HEK293 (cell line): Measurements from ENCODE around the gene CCDC183.

ENCODE experiments used
- EGR2 ChIP-seq: fragments of 450-650 bp; formaldehyde crosslinking; IDR thresholded peaks from 2 replicates; pipeline ENCODE4 v1.5.1; 2016; ENCODE audit warnings: low read depth, missing biosample characterization, missing genetic modification characterization
- FEZF1 ChIP-seq: fragments of 450-650 bp; formaldehyde crosslinking; IDR thresholded peaks from 2 replicates; pipeline ENCODE4 v1.5.1; 2016; ENCODE audit warnings: missing biosample characterization, missing genetic modification characterization
- GLI4 ChIP-seq: fragments of 450-650 bp; formaldehyde crosslinking; IDR thresholded peaks from 2 replicates; pipeline ENCODE4 v1.5.1; 2016; ENCODE audit warnings: missing biosample characterization, missing genetic modification characterization
- GLIS1 ChIP-seq: fragments of 450-650 bp; formaldehyde crosslinking; IDR thresholded peaks from 2 replicates; pipeline ENCODE4 v1.5.1; 2016; ENCODE audit warnings: missing biosample characterization, missing genetic modification characterization
- GLIS2 ChIP-seq: fragments of 450-650 bp; formaldehyde crosslinking; IDR thresholded peaks from 2 replicates; pipeline ENCODE4 v1.5.1; 2016; ENCODE audit warnings: missing biosample characterization, missing genetic modification characterization
- HOXD13 ChIP-seq: sonication (generic); formaldehyde crosslinking; IDR thresholded peaks from 2 replicates; pipeline ENCODE4 v1.8.0; 2022; ENCODE audit warnings: missing genetic modification reagents, borderline replicate concordance
- MEIS1 ChIP-seq: sonication (generic); formaldehyde crosslinking; IDR thresholded peaks from 2 replicates; pipeline ENCODE4 v1.8.1; 2022; ENCODE audit warnings: missing genetic modification reagents, mild to moderate bottlenecking, borderline replicate concordance
- YY2 ChIP-seq: fragments of 450-650 bp; formaldehyde crosslinking; IDR thresholded peaks from 2 replicates; pipeline ENCODE4 v1.5.1; 2016; ENCODE audit warnings: missing biosample characterization, missing genetic modification characterization
- ZBTB17 ChIP-seq: fragments of 450-650 bp; formaldehyde crosslinking; IDR thresholded peaks from 2 replicates; pipeline ENCODE4 v1.5.1; 2016; ENCODE audit warnings: missing biosample characterization, missing genetic modification characterization
- ZBTB7A ChIP-seq: fragments of 450-650 bp; formaldehyde crosslinking; IDR thresholded peaks from 2 replicates; pipeline ENCODE4 v1.5.1; 2016; ENCODE audit warnings: low read depth, missing biosample characterization, missing genetic modification characterization
- ZNF157 ChIP-seq: fragments of 450-650 bp; formaldehyde crosslinking; IDR thresholded peaks from 2 replicates; pipeline ENCODE4 v1.5.1; 2016; ENCODE audit warnings: missing biosample characterization, missing genetic modification characterization
- ZNF169 ChIP-seq: fragments of 450-650 bp; formaldehyde crosslinking; IDR thresholded peaks from 2 replicates; pipeline ENCODE4 v1.5.1; 2016; ENCODE audit warnings: missing biosample characterization, missing genetic modification characterization
- ZNF214 ChIP-seq: fragments of 450-650 bp; formaldehyde crosslinking; IDR thresholded peaks from 2 replicates; pipeline ENCODE4 v1.5.1; 2017; ENCODE audit warnings: missing biosample characterization, mild to moderate bottlenecking, missing genetic modification characterization, borderline replicate concordance
- ZNF223 ChIP-seq: fragments of 450-650 bp; formaldehyde crosslinking; IDR thresholded peaks from 2 replicates; pipeline ENCODE4 v1.5.1; 2016; ENCODE audit warnings: missing biosample characterization, missing genetic modification characterization
- ZNF248 ChIP-seq: fragments of 450-650 bp; formaldehyde crosslinking; IDR thresholded peaks from 2 replicates; pipeline ENCODE4 v1.5.1; 2017; ENCODE audit warnings: missing biosample characterization, missing genetic modification characterization
- ZNF292 ChIP-seq: fragments of 450-650 bp; formaldehyde crosslinking; IDR thresholded peaks from 2 replicates; pipeline ENCODE4 v1.5.1; 2016; ENCODE audit warnings: low read depth, missing biosample characterization, missing genetic modification characterization, borderline replicate concordance
- ZNF302 ChIP-seq: fragments of 450-650 bp; formaldehyde crosslinking; IDR thresholded peaks from 2 replicates; pipeline ENCODE4 v1.5.1; 2016; ENCODE audit warnings: missing biosample characterization, missing genetic modification characterization, low read depth
- ZNF394 ChIP-seq: fragments of 450-650 bp; formaldehyde crosslinking; IDR thresholded peaks from 2 replicates; pipeline ENCODE4 v1.5.1; 2016; ENCODE audit warnings: missing biosample characterization, missing genetic modification characterization, mild to moderate bottlenecking, moderate library complexity, borderline replicate concordance
- ZNF521 ChIP-seq: fragments of 450-650 bp; formaldehyde crosslinking; IDR thresholded peaks from 2 replicates; pipeline ENCODE4 v1.5.1; 2017; ENCODE audit warnings: missing biosample characterization, mild to moderate bottlenecking, missing genetic modification characterization
- ZNF548 ChIP-seq: fragments of 450-650 bp; formaldehyde crosslinking; IDR thresholded peaks from 2 replicates; pipeline ENCODE4 v1.5.1; 2016; ENCODE audit warnings: missing biosample characterization, missing genetic modification characterization
- ZNF549 ChIP-seq: fragments of 450-650 bp; IDR thresholded peaks from 2 replicates; pipeline ENCODE4 v1.5.1; 2018; ENCODE audit warnings: missing biosample characterization, missing genetic modification characterization, mild to moderate bottlenecking, inconsistent platforms, moderate library complexity
- ZNF560 ChIP-seq: fragments of 450-650 bp; formaldehyde crosslinking; IDR thresholded peaks from 2 replicates; pipeline ENCODE4 v1.5.1; 2017; ENCODE audit warnings: missing biosample characterization, missing genetic modification characterization, borderline replicate concordance
- ZNF571 ChIP-seq: fragments of 450-650 bp; formaldehyde crosslinking; IDR thresholded peaks from 2 replicates; pipeline ENCODE4 v1.5.0; 2017; ENCODE audit warnings: missing biosample characterization, missing genetic modification characterization
- ZNF600 ChIP-seq: fragments of 450-650 bp; formaldehyde crosslinking; IDR thresholded peaks from 2 replicates; pipeline ENCODE4 v1.5.1; 2016; ENCODE audit warnings: missing biosample characterization, missing genetic modification characterization
- ZNF658 ChIP-seq: fragments of 450-650 bp; formaldehyde crosslinking; IDR thresholded peaks from 2 replicates; pipeline ENCODE4; 2016; ENCODE audit warnings: missing biosample characterization, missing genetic modification characterization
- ZNF664 ChIP-seq: fragments of 450-650 bp; formaldehyde crosslinking; IDR thresholded peaks from 2 replicates; pipeline ENCODE4 v1.5.1; 2016; ENCODE audit warnings: missing biosample characterization, missing genetic modification characterization
- ZNF837 ChIP-seq: fragments of 450-650 bp; formaldehyde crosslinking; IDR thresholded peaks from 2 replicates; pipeline ENCODE4 v1.5.1; 2016; ENCODE audit warnings: missing biosample characterization, missing genetic modification characterization
- TF ChIP-seq, protein P1 (sequence below): fragments of 450-650 bp; formaldehyde crosslinking; IDR thresholded peaks from 2 replicates; pipeline ENCODE4 v1.5.1; 2017; ENCODE audit warnings: missing biosample characterization, missing genetic modification characterization
- TF ChIP-seq, protein P2 (sequence below): fragments of 450-650 bp; formaldehyde crosslinking; IDR thresholded peaks from 2 replicates; pipeline ENCODE4 v1.5.1; 2017; ENCODE audit warnings: missing biosample characterization, missing genetic modification characterization
- TF ChIP-seq, protein P3 (sequence below): fragments of 450-650 bp; formaldehyde crosslinking; IDR thresholded peaks from 2 replicates; pipeline ENCODE4 v1.5.1; 2016; ENCODE audit warnings: missing biosample characterization, missing genetic modification characterization, low read depth
- TF ChIP-seq, protein P4 (sequence below): fragments of 450-650 bp; formaldehyde crosslinking; IDR thresholded peaks from 2 replicates; pipeline ENCODE4 v1.5.1; 2016; ENCODE audit warnings: missing biosample characterization, missing genetic modification characterization
- TF ChIP-seq, protein P5 (sequence below): fragments of 450-650 bp; formaldehyde crosslinking; IDR thresholded peaks from 2 replicates; pipeline ENCODE4 v1.5.1; 2016; ENCODE audit warnings: missing biosample characterization, missing genetic modification characterization

Gene CCDC183

DNA sequence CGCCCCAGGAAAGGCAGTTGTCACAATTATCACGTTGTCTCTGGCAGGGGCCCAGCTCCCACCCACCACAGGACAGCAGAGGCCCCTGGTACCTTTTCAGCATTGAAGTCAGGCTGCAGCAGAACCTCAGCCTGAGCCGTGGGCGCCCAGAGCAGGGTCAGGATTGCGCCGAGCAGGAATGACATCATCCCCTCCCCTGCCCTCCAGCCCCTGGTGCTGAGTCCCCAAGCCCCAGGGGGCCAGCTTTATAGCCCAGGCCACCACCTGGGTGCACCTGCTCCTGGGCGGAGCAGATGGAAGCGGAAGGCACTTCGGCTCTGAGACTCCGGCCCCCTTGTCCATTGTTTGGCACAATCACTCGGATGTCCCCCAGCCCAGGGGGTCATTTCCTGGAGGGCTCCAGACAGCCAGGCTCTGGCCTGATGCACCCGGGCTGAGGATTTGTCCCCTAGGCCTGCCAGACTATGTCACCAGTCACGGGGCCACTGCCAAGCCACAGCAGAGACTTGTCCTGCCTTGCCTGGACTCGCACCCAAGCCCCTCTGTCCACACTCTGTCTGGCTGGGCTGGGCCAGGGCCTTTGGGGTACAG, 31.7 kb upstream of the CCDC183 start, which contains the start of gene LCN15 (continued):
- TF ChIP-seq, protein P1, sequence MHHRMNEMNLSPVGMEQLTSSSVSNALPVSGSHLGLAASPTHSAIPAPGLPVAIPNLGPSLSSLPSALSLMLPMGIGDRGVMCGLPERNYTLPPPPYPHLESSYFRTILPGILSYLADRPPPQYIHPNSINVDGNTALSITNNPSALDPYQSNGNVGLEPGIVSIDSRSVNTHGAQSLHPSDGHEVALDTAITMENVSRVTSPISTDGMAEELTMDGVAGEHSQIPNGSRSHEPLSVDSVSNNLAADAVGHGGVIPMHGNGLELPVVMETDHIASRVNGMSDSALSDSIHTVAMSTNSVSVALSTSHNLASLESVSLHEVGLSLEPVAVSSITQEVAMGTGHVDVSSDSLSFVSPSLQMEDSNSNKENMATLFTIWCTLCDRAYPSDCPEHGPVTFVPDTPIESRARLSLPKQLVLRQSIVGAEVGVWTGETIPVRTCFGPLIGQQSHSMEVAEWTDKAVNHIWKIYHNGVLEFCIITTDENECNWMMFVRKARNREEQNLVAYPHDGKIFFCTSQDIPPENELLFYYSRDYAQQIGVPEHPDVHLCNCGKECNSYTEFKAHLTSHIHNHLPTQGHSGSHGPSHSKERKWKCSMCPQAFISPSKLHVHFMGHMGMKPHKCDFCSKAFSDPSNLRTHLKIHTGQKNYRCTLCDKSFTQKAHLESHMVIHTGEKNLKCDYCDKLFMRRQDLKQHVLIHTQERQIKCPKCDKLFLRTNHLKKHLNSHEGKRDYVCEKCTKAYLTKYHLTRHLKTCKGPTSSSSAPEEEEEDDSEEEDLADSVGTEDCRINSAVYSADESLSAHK: no peak
- no peak for TF ChIP-seq ZNF549 (tag by site-specific recombination)
- TF ChIP-seq ZNF560: no peak
- no peak for TF ChIP-seq ZNF837 (tag by site-specific recombination)
- TF ChIP-seq, protein P2, sequence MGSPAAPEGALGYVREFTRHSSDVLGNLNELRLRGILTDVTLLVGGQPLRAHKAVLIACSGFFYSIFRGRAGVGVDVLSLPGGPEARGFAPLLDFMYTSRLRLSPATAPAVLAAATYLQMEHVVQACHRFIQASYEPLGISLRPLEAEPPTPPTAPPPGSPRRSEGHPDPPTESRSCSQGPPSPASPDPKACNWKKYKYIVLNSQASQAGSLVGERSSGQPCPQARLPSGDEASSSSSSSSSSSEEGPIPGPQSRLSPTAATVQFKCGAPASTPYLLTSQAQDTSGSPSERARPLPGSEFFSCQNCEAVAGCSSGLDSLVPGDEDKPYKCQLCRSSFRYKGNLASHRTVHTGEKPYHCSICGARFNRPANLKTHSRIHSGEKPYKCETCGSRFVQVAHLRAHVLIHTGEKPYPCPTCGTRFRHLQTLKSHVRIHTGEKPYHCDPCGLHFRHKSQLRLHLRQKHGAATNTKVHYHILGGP (tag by site-specific recombination): no peak
- TF ChIP-seq ZNF548: no peak
- TF ChIP-seq FEZF1 (tag by site-specific recombination): no peak
- peak; percentile 59 for TF ChIP-seq EGR2 (tag by site-specific recombination)
- no peak for TF ChIP-seq ZNF521 (tag by site-specific recombination)
- no peak for TF ChIP-seq ZNF571 (tag by site-specific recombination)
- no peak for TF ChIP-seq YY2 (tag by site-specific recombination)
- TF ChIP-seq ZNF157 (tag by site-specific recombination): no peak
- no peak for TF ChIP-seq ZNF292
- peak; percentile 27 for TF ChIP-seq GLIS2 (tag by site-specific recombination)
- TF ChIP-seq ZBTB17 (tag by site-specific recombination): no peak
- no peak for TF ChIP-seq ZNF214 (tag by site-specific recombination)
- TF ChIP-seq ZNF394 (tag by site-specific recombination): no peak
- TF ChIP-seq, protein P3, sequence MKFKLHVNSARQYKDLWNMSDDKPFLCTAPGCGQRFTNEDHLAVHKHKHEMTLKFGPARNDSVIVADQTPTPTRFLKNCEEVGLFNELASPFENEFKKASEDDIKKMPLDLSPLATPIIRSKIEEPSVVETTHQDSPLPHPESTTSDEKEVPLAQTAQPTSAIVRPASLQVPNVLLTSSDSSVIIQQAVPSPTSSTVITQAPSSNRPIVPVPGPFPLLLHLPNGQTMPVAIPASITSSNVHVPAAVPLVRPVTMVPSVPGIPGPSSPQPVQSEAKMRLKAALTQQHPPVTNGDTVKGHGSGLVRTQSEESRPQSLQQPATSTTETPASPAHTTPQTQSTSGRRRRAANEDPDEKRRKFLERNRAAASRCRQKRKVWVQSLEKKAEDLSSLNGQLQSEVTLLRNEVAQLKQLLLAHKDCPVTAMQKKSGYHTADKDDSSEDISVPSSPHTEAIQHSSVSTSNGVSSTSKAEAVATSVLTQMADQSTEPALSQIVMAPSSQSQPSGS (tag by site-specific recombination): peak; percentile 57
- TF ChIP-seq, protein P4, sequence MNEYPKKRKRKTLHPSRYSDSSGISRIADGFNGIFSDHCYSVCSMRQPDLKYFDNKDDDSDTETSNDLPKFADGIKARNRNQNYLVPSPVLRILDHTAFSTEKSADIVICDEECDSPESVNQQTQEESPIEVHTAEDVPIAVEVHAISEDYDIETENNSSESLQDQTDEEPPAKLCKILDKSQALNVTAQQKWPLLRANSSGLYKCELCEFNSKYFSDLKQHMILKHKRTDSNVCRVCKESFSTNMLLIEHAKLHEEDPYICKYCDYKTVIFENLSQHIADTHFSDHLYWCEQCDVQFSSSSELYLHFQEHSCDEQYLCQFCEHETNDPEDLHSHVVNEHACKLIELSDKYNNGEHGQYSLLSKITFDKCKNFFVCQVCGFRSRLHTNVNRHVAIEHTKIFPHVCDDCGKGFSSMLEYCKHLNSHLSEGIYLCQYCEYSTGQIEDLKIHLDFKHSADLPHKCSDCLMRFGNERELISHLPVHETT (tag by site-specific recombination): no peak
- no peak for TF ChIP-seq ZNF169
- TF ChIP-seq ZNF248 (tag by site-specific recombination): no peak
- no peak for TF ChIP-seq HOXD13 (CRISPR knock-in tag)
- peak; percentile 69 for TF ChIP-seq ZNF600 (tag by site-specific recombination)
- TF ChIP-seq, protein P5, sequence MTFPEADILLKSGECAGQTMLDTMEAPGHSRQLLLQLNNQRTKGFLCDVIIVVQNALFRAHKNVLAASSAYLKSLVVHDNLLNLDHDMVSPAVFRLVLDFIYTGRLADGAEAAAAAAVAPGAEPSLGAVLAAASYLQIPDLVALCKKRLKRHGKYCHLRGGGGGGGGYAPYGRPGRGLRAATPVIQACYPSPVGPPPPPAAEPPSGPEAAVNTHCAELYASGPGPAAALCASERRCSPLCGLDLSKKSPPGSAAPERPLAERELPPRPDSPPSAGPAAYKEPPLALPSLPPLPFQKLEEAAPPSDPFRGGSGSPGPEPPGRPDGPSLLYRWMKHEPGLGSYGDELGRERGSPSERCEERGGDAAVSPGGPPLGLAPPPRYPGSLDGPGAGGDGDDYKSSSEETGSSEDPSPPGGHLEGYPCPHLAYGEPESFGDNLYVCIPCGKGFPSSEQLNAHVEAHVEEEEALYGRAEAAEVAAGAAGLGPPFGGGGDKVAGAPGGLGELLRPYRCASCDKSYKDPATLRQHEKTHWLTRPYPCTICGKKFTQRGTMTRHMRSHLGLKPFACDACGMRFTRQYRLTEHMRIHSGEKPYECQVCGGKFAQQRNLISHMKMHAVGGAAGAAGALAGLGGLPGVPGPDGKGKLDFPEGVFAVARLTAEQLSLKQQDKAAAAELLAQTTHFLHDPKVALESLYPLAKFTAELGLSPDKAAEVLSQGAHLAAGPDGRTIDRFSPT: no peak
- TF ChIP-seq GLIS1 (tag by site-specific recombination): peak; percentile 94
- TF ChIP-seq ZNF658 (tag by site-specific recombination): no peak
- no peak for TF ChIP-seq GLI4 (tag by site-specific recombination)
- no peak for TF ChIP-seq MEIS1 (CRISPR knock-in tag)
- TF ChIP-seq ZNF664 (tag by site-specific recombination): no peak
- TF ChIP-seq ZNF302 (tag by site-specific recombination): no peak
- TF ChIP-seq ZNF223 (tag by site-specific recombination): no peak
- no peak for TF ChIP-seq ZBTB7A (tag by site-specific recombination)
